ENCODE data around the gene PVALB.
"Not testable (repeated sequence)": the region's sequence is repeated elsewhere in the genome, so short reads cannot be mapped to it uniquely, and the experiment has no call there.

Gene PVALB

DNA sequence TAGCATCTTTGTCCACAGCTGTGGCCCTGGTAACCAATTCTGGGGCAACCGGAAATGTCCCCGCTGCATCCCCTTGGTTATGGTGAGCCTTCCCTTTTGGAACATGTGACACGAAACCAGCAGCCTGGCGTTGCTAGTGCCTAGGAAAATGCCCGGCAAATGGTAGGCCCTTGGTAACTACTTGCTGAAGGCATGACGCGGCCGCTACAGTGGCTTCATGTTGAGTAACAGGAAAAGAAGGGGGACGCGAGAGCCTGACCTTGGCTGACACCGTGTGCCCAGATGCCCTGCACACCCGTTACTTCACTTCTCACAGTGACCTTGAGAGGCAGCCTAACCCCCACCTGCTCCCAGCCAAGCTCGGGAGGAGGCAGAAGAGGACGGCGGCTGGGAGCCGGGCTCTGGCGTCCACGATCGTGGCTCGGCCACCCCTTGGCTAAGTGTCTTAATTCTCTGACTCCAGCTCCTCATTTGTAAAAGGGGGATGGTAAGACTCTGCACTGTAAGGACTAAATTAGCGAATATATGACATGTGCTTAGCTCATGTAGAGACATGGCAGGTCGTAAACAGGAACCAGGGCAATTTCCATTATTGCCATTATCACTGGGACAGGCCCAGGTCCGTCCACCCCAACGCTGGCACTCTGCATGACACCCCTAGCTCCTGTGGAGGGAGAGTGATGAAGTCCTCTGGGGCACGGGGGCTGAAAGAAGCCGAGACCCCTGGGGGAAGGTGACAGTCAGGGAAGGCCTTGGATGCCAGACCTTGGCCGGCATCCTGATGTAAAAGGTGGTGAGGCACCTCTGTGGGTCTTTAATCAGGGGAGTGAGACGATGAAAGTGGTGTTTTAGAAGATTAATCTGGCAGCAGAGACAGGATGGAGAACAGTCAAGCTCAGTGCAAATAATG lies 59.8 kb downstream of the PVALB start:
- no peak for DNase-seq (ENCODE audit: low read depth in 2 of 2)

- DNase-seq (ENCODE audit: low read depth in 2 of 2) = no peak
Measured at GRCh38 chr22:36756031-36756430, 60.8 kb downstream of the PVALB start.

DNA sequence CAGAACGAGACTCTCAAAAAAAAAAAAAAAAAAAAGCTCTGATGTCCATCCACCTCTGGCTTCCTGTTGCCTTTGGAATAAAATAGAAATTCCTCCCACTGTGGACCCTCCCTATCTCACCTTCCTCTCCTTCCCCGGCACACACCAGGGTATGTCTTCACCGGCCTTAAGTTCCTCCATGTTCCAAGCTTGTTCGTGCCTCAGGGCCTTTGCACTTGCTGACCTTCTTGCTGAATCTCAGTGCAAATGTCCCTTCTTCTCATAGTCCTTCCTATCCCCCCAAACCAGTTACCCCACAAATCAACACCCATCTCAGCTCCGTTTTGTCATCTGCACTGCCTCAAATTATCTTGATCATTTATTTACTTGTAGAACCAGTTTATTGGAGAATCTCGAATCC lies 61.5 kb downstream of the PVALB start:
- no peak for DNase-seq (ENCODE audit: low read depth in 2 of 2)

- DNase-seq (ENCODE audit: low read depth in 2 of 2) = not testable (repeated sequence)
Measured at GRCh38 chr22:36754881-36755280, 62.0 kb downstream of the PVALB start.

- DNase-seq (ENCODE audit: low read depth in 2 of 2) = no peak
Measured at GRCh38 chr22:36753916-36754315, 62.9 kb downstream of the PVALB start.

DNA sequence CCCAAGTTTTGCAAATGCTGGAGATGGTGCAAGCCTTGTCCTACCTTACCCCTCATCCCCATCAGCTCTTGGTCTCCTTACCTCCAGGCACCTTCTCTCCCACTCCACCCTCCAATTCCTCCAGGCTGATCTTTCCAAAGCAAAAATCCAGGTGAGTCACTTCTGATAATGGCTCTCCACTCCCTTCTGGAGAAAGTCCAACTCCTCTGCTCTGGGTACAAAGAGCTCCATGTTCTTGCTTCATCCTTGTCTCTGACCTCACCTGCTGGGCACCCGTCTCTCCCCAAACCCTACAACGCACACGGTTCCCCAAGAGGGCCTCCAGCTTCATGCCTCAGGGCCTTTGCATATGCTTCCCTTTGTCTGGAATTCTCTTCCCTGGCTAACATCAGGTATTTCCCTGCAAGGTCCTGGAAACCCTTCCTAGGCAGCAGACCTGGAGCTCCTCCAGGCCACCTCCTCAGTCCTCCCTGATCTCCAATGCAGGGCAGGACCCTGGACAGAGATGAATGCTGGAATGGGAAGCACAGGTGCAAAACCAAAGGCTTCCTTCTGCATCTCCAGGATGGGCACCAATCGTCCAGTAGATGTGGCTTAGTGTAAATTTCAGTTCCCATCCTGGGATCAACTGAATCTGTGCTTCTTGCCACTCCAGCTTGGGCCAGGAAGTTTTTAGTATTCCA lies 63.6 kb downstream of the PVALB start:
- DNase-seq (ENCODE audit: low read depth in 2 of 2) = no peak

All from activated CD4-positive, alpha-beta T cell treated with anti-CD3 and anti-CD28 coated beads for 24 hours (primary cell).